Glomerular visceral epithelial cell (primary cell): Measurements from ENCODE around the gene FARP1.
A peak's percentile ranks its signal among the peaks of the same experiment; 100 is the strongest.

Experiments
- DNase-seq: peaks from one replicate; pipeline ENCODE4 v3.0.0-alpha.2; 2016; ENCODE audit errors: extremely low spot score

The FARP1 gene

DNA sequence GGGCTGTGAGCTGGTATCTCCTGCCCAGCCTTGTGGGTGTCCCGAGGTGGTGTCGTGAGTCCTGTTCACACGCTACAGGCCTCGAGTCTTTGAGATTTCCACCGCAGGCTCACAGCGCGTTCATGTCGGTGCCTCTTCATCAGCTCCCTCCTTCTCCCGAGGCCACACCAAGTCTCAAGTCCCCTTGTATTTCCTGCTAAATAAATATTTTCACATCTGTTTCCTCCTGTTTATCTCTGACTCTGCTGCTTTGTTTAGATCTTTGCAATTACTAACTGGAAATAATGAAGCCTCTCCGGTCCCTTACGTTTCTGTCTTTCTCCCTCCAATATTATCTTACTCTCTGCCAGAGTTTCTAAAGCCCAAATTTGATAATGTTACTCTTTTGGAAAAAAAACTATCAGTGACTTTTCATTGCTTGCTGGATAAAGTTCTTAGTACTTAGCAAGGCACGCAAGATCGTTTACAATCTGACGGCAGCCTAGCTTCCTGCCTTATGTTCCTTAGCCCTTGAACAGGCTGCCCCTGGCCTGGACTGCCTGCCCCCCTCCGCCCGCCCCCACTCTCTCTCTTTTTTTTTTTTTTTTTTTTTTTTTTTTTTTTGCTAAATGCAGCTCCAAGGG is 164.7 kb downstream of the FARP1 start:
- no peak for DNase-seq

DNA sequence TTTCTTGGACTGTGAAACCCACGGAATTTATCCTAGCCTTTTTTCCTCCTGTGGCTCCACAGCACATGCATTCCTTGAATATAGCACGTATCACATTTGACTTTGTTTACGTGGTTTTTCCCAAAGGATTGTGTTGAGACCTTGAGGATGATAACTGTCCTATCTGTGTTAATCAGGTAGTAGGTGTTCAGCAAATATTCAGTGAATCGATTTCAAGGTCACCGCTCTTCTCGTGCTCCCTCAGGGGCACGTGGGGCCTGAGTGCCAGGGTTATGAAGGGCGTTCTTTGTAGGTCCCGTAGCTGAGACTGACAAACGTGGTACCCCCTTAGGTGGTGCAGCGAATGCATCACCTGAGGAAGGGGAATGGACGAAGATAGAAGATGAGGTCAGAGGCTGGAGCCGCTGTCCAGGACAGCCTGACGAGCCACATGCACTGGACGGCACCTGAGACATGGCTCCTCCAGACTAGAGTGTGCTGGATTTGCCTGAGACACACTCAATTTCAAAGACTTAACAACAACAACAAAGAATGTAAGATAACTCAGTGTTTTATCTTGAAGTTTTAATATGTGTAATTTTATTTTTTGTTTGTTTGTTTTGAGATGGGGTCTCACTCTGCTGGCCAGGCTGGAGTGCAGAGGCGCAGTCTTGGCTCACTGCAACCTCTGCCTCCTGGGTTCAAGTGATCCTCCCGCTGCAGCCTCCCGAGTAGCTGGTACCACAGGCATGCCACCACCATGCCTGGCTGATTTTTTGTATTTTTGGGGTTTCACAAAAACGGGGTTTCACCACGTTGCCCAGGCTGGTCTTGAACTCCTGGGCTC is 165.4 kb downstream of the FARP1 start:
- no peak for DNase-seq

DNA sequence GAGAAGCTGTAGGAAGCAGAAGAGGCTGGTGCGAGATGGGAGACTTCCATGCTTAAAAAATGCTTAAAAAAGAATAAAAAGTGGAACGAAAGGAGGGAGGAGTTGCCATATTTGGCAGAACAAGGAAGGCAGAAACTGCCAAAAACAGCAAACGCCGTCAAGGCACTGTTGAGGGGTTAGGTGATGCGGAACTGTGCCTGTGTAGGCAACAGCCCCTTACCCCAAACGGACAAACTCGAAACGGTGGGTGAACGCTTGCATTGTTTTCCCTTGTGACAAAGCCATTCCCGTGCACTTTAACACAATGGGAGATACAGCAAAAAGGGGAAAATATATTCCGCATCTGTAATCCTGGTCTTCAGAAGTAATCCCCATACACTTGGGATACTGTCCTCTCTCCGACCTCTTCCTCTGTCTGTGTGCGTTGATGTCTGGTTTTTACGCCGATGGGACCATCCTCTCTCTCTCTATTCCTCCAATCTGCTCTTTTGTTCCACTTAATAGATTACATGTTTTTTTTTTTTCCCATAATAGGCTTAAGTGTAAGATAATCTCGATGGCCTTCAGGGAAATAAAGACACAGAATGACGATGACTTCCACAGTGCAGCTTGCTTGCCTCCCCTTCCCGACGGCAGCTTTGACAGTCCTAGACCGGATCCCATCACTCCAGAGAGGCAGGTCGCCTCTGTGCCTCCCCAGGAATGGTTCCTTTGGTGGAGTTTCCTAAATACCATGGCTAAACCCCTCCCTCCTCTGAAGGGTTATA is 166.9 kb downstream of the FARP1 start:
- no peak for DNase-seq

DNA sequence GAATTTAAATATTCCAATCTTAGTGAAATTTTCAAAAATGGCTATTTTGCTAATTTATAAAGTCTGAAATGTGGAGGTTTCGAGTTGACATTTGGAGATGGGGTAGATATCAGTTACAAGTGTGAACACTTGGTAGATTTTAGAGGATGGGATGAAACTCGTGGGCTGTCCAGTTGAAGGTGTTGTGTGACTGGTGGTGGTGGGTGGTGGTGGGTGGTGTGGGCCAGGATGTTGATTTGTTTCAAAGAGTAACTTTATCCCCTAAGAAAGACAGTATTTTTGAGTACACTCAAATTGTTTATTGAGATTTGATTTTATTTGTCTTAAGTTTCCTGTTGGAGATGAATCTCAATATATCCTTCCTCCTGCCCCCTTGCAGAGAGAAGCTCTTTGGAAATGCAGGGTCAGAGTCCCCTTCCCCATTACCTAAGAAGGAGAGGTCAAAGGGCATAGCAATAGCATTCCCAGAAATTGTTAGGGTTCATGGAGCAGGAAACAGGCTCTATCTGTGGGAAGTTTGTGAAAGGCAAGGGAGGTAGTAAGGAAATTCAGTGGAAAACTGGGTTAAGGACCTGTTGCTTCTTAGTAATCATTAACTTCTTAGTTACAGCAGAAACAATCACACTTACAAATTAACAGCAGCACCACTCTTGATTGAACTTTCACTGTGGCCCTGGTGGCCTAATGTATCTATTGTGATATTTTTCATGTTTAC is 167.7 kb downstream of the FARP1 start:
- no peak for DNase-seq

DNA sequence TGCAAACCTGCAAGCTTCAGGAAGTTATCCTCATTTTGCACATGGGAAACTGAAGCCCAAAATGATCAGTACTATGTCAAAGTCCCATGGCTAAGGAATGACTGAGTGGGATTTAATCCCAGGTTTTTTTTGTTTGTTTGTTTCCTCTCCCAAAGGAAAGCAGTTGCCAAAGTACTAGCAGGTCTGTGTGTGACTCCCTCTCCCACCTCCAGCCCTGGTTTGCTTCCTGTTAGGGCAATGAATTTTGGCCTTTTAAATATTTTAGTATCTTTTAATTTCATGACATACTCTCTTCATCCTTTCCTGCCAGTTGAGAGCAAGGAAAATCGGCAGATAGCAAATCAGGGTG is 168.3 kb downstream of the FARP1 start:
- DNase-seq, result no peak

DNA sequence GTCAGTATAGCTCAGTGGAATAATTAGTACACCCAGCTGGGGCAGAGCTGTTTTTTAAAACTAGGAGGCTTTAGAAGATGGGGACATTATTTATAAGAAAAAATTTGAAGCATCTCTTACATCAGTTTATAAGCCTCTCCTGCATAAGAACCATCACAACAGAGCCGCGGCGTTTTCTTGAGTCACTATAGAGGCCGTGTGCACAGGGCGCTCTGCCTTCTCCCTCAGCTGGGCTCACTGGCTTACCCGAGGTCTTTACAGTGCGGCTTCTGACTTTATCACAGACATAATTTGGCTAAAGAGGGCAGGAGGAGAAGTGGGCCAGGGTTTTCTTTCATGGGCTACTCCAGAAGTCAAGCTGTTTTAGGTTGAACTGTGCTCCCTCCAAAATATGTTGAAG is 169.7 kb downstream of the FARP1 start:
- no peak for DNase-seq

DNA sequence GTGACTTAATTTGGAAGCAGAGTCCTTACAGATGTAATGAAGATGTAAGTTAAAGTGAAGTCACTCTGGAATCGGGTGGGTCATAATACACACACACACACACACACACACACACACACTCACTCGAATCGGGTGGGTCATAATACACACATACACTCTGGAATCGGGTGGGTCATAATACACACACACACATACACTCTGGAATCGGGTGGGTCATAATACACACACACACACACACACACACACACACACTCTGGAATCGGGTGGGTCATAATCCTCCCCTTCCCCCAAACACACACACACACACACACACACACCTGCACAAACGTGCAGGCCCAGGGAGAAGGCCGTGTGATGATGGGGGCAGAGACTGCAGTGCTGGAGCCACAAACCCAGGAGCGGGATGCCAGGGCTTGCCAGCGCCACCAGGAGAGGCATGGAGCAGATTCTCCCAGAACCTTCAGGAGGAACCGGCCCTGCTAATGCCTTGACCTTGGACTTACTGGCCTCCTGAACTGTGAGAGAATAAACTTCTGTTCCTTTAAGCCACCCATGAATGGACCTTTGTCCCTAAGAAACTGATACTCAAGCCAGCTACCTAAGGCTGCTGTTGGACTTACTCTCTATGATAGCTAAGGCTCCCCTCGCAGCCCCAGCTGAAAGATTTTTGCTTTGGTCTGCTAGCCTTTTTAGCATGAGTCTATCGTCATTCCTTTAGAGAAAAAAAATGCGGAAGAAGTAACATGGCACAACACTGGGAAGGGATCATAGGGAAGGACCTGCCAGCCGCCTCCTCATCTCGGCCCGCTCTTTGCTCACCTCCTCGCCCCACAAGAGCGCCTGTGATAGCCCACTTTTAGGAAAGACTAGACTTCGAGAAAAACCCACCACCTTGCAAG is 170.4 kb downstream of the FARP1 start:
- DNase-seq, result no peak

DNA sequence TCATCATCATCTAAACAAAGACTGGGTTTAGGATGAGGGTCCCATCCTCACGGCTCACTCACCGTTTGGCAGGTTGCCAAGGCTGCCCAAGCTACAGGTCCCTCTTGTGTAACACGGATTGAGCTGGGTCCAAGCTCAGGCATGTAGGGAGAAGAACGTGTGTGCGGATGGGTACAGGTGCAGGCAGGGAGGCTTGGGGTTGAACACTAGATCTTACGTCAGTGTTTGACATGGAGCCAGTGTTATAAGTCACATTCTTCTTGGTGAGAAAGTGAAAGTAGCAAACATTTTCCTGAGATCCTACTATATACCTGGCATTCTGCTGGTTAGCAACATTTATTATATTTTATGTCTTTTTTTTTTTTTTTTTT is 171.0 kb downstream of the FARP1 start:
- no peak for DNase-seq

DNA sequence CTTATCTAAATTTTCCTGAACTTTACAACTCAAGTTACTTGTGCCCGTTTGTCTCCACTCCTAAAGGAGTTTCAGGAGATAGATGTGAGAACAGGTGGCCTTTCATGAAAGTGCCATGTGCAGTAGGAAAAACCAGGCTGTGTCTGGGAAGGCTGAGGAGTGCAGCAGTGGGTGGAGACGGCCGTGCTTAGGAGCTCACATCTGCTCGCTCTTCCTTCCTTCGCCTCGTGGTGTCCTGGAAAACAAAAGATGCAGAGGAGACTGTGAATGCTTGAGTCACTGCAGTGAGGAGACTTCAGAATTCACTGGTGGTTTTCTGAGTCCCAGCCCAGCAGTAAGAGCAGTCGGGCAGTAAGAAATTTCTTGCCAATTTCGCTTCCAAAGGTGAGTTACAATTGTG is 172.6 kb downstream of the FARP1 start:
- DNase-seq, result no peak

DNA sequence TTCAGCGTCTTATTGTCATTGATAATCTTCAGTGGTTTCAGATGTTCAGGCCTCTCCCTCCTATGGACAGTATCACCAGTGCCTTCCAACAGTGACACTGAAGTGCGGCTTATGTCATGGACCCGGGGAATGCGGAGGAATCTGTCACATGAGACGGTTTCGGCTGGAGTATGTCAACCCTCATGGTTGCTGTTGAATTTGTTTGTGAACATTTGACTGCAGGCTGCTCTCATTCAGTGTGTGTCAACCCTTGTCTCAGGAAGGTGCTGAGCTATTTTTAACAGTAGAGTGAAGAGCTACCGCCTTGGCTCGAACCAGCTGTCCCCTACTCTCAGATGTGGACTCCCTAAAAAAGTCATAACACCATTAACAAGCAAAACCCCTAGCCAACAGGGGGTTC is 173.0 kb downstream of the FARP1 start:
- DNase-seq, result no peak

DNA sequence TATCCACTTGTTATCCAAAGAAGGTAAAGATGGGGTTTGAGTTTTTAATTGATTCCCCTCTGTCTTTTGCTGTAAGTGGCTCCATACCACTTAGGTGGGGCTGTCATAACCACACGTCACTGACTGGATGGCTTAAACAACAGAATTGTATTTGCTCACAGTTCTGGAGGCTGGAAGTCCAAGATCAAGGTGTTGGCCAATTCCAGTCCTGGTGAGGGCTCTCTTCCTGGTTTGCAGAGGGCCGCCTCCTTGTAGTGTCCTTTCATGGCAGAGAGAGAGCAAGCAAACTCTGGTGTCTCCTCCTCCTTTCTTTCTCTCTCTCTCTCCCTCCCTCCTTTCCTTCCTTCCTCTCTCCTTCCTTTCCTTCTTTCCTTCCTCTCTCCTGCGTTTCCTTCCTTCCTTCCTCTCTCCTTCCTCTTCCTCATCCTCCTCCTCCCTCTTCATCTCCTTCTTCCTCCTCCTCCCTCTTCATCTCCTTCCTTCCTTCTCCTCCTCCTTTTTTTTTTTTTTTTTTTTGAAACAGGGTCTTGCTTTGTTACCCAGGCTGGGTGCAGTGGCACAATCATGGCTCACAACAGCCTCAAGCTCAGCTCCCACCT is 174.8 kb downstream of the FARP1 start:
- DNase-seq, result no peak

DNA sequence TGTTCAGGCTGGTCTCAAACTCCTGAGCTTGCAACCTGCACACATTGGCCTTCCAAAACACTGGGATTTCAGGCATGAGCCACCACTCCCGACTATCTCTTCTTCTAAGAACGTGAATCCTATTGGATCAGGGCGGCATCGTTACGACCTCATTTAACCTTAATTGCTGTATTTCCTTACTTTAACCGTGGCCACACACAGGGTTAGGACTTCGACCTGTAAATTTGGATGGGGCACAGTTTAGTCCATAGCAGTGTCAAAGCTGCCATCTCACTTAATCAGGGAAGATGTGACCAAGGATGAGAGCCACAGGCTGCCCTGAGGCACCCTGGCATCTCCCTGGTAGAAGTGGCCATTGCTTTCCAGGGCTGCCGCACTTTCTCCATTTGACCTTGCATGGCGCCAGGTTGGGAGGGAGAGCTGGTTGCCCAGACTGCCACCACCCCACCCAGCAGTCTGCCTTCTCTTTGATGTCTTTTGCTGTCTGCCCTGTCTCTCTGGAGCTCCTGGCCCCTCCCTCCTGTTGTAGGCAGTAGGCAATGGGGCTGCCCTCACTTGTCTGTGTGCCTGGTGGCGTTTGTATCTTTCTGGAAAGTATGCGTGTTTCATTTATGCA is 175.5 kb downstream of the FARP1 start:
- no peak for DNase-seq

DNA sequence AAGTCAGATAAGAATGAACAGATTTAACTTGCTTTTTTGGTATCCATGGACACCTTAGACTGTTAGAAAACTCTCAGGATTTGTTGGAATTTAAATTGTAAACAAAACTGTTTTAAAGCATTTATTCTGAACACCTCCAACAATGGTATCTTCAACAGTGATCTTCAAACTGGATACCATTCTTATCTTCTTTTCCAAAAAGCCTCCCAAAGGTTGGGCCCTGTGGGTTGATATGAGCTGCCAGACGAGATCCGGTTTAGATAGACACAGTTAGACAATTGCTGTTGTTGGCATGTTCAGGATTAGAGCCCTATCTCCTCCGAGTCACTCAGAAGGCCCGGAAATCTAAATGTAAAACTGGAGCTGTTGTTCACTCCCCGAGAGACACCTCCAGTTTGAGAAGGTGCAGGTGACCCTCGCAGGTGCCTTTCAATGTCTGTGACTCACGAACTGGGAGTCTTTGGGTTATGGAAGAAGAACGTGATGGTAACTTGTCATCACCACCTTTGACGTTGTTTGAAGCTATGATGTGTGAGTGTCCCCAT is 177.7 kb downstream of the FARP1 start:
- DNase-seq, result no peak

DNA sequence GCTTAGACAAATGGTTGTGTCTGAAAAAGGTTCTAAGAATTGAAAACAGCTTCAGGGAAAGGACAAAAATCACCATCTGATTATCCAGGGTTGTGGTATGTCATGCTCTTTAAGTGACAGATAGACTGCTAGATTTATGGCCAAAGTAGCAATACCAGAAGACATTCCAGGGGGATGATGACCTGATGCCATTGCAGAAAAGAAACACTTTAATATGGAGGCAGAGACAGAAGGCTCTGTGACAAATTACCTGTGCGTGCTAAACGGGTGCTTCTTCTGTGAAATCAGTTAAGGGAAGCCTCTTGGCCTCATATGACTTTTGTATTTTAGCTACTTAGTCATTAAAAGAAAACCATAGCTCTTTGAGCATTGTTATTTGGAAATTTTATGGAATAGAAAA is 178.5 kb downstream of the FARP1 start:
- DNase-seq, result no peak

DNA sequence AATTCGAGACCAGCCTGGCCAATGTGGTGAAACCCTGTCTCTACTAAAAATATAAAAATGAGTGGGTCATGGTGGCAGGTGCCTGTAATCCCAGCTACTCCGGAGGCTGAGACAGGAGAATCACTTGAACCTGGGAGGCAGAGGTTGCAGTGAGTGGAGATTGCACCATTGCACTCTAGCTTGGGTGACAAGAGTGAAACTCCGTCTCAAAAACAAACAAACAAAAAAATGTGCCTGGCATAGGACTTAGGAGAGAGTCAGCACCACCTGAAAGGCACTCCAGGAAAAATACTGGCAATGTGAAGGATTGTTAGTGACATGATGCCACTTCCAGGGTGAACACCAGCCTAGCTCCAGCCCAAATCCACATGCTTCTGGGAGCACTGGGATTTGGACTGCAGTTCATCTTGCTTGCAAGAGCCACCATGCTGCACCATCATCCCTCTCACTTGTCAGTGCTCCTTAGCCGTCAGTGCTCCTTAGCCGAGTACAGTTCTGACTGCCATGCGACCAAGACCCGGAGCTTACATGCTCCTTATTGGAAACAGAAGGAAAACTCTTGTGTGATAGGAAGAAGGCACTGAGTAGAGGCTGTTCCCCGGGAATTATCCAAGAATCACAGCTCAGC is 179.3 kb downstream of the FARP1 start:
- no peak for DNase-seq

DNA sequence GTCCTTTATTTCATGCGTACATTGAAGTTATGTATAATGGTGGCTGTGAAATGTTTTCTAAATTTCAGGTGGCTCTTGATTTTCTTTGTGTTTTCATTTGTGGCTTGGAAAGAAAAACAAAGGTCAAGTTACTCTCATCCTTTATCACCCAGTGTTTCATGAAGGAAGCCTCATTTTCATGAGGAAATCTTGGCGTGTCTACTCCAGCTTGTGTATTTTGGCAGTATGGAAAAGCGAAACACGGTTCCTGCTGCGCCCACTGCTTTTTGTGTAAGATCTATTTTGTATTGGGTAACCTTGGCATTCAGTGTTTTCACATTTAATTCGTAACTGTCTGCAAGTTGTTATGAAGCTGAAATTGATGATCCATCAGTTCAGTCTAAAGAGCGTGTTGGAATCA is 181.2 kb downstream of the FARP1 start:
- DNase-seq, result no peak

DNA sequence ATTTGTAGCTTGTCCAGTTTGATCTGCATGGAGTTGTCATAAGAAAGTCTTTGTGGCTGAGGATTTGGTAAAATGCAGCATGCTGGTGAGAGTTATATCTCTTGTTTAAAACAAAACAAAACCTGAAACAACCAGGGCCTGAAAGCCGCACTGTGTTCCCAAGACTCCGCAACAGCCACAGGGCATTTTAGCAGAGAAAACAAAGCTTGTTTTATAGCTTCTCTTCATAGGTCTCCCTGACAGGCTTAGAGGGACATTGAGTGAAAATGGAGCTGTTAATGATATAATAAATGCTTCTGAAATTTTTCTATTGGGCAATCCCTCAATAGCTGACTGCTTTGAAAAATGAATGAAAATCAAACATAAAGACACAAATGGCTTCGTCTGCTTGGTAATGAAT is 182.8 kb downstream of the FARP1 start:
- no peak for DNase-seq

DNA sequence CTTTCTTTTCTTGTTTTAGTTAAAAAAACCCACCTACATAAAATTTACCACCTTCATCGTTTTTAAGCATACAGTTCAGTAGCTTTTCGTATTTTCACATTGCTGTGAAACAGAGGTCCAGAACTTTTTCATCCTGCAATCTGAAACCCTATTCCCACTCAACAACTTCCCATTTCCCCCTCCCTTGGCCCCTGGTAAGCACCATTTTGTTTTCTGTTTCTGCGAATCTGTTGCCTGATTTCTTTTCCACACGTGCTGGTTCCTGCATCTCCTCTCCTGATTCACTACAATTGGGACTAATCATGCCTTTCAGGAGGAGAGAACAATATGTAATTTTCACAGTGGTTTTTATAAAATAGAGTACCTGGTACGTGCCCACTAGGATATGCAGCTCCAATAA is 183.4 kb downstream of the FARP1 start:
- no peak for DNase-seq

DNA sequence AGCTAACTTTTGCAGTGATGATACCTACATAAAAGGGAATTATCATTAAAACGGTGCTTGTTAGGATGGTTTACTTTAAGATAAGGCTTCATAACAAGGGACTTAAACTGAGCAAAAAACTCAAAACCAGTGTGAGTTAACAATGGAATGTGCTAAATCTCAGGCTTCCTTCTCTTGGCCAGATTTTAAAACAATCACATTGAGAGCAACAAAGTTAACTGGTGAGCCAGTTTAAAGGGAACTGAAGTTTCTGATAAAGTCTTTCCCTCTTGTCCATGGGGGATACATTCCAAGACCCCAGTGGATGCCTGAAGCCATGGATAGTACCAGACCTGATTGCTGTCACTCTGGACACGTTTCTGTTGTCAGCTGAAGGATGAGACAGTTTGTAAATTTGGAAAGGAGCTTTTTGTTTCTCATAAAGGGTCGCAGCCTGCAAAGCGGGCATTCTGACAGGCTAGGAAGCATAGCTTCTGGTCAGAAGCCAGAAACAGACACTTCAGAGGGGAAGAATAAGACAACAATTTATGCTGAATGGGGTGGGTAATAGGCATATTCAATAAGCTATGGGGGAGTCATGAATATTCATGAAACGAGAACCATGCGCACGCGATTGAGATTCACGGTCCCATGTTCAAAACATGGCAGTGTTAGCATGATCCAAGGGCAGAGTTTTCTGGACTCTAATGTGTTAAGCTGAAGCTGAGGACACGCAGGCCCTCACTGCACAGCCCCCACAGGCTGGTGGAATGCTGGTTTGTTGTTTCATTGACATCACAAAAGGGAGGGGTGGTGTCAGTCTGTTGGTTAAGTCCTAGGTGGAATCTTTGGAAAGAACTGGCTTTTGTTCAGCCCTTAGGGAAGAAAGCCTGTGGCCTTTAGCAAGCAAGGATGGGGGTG is 184.7 kb downstream of the FARP1 start:
- DNase-seq, result peak; percentile 27
